ENCODE results near the gene HDDC2. TPM values are rescaled to one million over a fixed set of nuclear protein-coding genes. Genes with fewer than 3 reads are reported as not detected.

Gene HDDC2
- polyA plus RNA-seq, 1 donor from 2014 or later, result 75.2 TPM

- Histone ChIP-seq H4K20me1 (ENCODE audit: insufficient read depth) (no peaks in the 10 kb centered on the region), H3K79me2 (replicated peaks; ENCODE audit: insufficient read depth, low read length) (no peaks in the 10 kb centered on the region), H3K9ac (ENCODE audit: low read length) (no peak overlapping the region), H3K27me3 (ENCODE audit: insufficient read depth, low read depth, low read length) (no peaks in the 10 kb centered on the region), H3K4me3 (ENCODE audit: low read length) (no peak overlapping the region), H3F3A (ENCODE audit: insufficient read depth, low read length, poor library complexity, severe bottlenecking) (no peaks in the 10 kb centered on the region), H3K9me3 (ENCODE audit: low read length) (no peaks in the 10 kb centered on the region), H2AFZ (ENCODE audit: low read depth, low read length) (no peak overlapping the region), H3K27ac (ENCODE audit: low read length) (no peak overlapping the region), H3K9me2 (ENCODE audit: insufficient read depth, low read length) (no peaks in the 10 kb centered on the region), H3K36me3 (ENCODE audit: insufficient read depth, low read length) (no peaks in the 10 kb centered on the region), H3K4me2 (ENCODE audit: low read length) (no peak overlapping the region)
- no peak for TF ChIP-seq REST (IDR thresholded peaks at IDR 0.05; ENCODE audit: borderline replicate concordance)
- TF ChIP-seq SMC3 (conservative IDR thresholded peaks at IDR 0.05; ENCODE audit: poor library complexity), result no peak
- no peak for TF ChIP-seq MXI1 (conservative IDR thresholded peaks at IDR 0.05; ENCODE audit: poor library complexity, severe bottlenecking)
These were observed 5.3 kb downstream of the HDDC2 start for GRCh38 chr6:125296471-125296870.

DNA sequence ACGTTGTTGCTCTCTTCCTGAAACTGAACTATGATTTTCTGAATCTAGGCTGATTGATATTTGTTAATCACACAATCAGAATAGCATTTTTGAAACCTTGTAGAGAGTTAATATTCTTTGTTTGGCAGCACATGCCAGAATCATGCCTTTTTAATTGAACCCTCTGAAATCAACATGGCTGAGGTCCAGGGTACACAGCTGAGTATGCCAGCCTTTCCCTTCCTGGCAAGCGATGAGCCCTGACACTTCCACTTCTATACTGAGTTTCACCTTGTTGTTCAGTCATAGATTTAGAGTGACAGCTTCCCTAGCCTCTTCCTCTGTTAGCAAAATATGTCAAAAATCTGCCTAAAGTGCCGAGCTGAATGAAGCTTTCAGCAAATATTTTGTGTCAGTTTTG is 6.8 kb downstream of the HDDC2 start:
- no peaks in the 10 kb centered on the region for H3K79me2 ChIP-seq (replicated peaks; ENCODE audit: insufficient read depth, low read length)
- no peaks in the 10 kb centered on the region for H3K9me2 ChIP-seq (ENCODE audit: insufficient read depth, low read length)
- H3K9me3 ChIP-seq (ENCODE audit: low read length), result no peaks in the 10 kb centered on the region
- no peak overlapping the region for H3K27ac ChIP-seq (ENCODE audit: low read length)
- H3K36me3 ChIP-seq (ENCODE audit: insufficient read depth, low read length), result no peaks in the 10 kb centered on the region
- H2AFZ ChIP-seq (ENCODE audit: low read depth, low read length), result no peak overlapping the region
- no peak overlapping the region for H3K4me3 ChIP-seq (ENCODE audit: low read length)
- TF ChIP-seq POLR2AphosphoS5 (IDR thresholded peaks at IDR 0.05), result peak; percentile 38
- no peak for TF ChIP-seq REST (IDR thresholded peaks at IDR 0.05; ENCODE audit: borderline replicate concordance)
- no peak for TF ChIP-seq TAF1 (IDR thresholded peaks at IDR 0.05; ENCODE audit: low read depth)
- H3F3A ChIP-seq (ENCODE audit: insufficient read depth, low read length, poor library complexity, severe bottlenecking), result no peaks in the 10 kb centered on the region
- H4K20me1 ChIP-seq (ENCODE audit: insufficient read depth), result no peaks in the 10 kb centered on the region
- no peak overlapping the region for H3K4me2 ChIP-seq (ENCODE audit: low read length)
- no peak overlapping the region for H3K9ac ChIP-seq (ENCODE audit: low read length)
- no peaks in the 10 kb centered on the region for H3K27me3 ChIP-seq (ENCODE audit: insufficient read depth, low read depth, low read length)

- Histone ChIP-seq H3K4me3 (ENCODE audit: low read length) (no peak overlapping the region), H3K36me3 (ENCODE audit: insufficient read depth, low read length) (no peaks in the 10 kb centered on the region), H3K27me3 (ENCODE audit: insufficient read depth, low read depth, low read length) (no peaks in the 10 kb centered on the region), H3K4me2 (ENCODE audit: low read length) (no peak overlapping the region), H3K79me2 (replicated peaks; ENCODE audit: insufficient read depth, low read length) (no peaks in the 10 kb centered on the region), H3K9me3 (ENCODE audit: low read length) (no peaks in the 10 kb centered on the region), H2AFZ (ENCODE audit: low read depth, low read length) (no peak overlapping the region), H4K20me1 (ENCODE audit: insufficient read depth) (no peaks in the 10 kb centered on the region), H3K9ac (ENCODE audit: low read length) (no peak overlapping the region), H3F3A (ENCODE audit: insufficient read depth, low read length, poor library complexity, severe bottlenecking) (no peaks in the 10 kb centered on the region), H3K27ac (ENCODE audit: low read length) (no peak overlapping the region), H3K9me2 (ENCODE audit: insufficient read depth, low read length) (no peaks in the 10 kb centered on the region)
- no peak for TF ChIP-seq EP300 (conservative IDR thresholded peaks at IDR 0.05; ENCODE audit: poor library complexity, severe bottlenecking)
These were observed 7.7 kb downstream of the HDDC2 start for GRCh38 chr6:125294036-125294435.
